GM19372 (cell line): ENCODE data around the gene COL7A1.
"Not testable (repeated sequence)": the region's sequence is repeated elsewhere in the genome, so short reads cannot be mapped to it uniquely, and the experiment has no call there.

ENCODE experiments used
- ATAC-seq: cut with Tn5 transposase; IDR thresholded peaks from one replicate; pipeline ENCODE4 v1.9.1; 2021; ENCODE audit warnings: mild to moderate bottlenecking, low read depth, moderate library complexity; ENCODE audit not compliant: unreplicated experiment

Gene COL7A1

DNA sequence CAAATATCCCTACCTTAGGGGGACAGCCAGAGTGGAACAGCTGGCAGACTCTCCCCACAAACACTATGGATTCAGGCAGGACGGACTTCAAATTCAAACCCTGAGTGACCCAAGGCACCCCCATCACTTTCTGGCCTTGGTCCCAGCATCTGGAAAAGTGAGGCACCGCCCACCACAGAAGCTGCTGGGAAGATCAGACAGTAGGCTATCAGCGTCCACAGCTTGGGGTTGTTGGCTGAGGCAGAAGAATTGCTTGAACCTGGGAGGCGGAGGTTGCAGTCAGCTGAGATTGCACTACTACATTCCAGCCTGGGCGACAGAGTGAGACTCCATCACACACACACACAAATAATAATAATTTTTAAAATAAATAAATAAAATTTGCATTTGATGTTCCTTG is 47.0 kb downstream of the COL7A1 start:
- no peak for ATAC-seq

DNA sequence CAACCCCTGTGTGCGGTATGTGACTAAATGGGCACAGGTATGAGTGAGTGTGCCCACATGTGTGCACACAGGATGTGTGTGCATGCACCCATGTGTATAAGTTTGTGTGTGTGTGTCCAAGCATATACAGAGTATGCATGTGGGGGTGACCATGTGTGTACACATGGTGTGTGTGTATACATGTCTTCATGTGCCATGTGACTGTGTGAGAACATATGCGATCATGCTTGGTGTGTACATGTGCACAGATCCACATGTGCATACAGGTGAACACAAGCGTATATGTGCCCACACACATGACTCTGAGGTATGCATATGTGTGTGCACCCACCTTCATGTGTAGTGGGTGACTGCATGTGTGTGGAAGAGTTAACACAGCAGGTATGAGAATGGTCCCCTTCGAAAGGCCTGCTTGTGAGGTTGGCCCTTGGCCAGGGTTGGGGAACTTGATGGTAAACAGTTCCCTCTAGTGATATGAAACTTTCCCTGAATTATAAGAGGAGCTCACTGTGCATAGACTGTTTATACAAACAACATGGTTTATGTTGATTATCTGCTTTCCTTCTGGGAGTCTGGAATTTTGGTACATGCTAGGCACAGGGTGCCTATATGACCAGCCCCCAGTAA is 48.8 kb downstream of the COL7A1 start:
- ATAC-seq = no peak

DNA sequence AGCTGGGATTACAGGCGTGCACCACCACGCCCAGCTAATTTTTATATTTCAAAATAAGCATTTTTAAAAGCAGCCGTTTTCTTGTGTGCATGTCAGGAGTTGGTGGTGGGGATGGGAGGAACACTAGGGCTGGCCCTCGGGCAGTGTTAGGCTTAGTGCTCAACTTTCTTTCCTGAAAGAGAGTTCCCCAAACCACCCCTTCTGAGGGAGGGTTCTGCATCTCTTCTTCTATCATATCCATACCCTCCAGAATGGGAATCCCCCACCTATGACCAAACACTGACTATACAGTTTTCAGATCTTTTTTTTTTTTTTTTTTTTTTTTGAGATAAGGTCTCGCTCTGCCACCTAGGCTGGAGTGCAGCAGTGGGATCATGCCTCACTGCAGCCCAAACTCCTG is 51.0 kb downstream of the COL7A1 start:
- no peak for ATAC-seq

DNA sequence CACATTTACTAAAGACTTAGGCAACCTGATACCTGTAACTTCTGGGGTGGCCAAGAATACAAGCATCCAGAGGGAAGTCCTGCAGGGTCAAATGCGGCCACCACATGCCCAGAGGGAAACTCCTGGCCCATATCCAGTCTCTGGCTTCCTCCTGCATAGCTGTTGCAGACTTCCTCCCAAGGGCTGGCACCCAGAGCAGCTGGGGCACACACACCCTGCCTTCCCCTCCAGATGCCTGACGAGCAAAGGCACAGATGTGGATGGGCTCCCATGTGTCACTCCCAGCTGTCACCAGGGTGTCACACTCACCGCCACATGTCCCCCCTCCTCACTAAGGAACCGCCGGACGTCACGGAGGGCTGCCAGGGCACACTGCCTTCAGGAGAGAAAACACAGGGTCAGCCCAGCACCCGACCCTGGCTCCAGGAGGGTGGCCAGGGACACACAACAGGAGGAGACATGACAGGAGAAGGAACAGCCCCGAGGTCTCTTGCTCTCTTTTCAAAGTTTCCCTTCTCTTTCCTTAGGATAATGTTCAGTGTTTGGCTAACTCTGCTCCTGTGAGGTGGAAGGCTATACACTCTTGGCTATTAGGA is 51.8 kb downstream of the COL7A1 start:
- ATAC-seq = no peak

DNA sequence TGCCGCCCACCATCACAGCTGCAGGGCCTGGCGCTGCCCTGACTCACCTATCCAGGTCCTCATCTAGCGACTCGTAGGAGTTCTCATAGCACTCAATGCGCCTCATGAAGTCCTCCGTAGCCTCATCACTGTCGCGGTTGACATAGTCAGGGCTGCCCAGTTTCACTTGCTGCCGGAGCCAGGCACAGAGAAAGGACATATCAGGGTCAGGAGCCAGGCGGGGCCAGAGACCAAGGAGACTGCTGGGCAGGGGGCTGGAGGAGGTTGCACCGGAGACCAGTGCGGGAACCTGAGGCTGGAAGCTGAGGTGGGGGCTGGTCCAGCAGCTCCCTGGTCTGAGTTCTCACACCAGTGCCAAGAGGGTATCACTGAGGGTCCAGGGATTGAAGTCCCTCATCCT is 56.7 kb downstream of the COL7A1 start:
- ATAC-seq = no peak

DNA sequence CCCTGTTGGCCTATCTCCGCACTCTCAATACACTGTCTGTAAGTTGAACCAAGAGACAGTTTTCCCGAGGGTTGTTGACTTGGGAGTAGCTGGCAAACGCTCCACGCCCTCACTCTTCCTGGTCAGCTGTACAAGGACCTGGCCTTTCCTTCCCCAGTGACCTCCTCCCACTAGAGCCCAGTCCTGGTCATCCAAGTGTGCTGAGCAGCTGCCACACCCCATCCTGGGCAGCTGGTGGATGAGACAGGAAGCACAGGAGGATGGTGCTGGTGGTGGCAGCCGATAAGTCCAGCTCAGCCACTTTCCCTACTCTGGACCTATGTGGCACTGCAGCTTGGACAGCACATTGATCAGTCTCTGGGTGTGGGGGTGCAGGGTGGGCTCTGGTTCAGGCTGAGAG is 58.3 kb downstream of the COL7A1 start:
- no peak for ATAC-seq

DNA sequence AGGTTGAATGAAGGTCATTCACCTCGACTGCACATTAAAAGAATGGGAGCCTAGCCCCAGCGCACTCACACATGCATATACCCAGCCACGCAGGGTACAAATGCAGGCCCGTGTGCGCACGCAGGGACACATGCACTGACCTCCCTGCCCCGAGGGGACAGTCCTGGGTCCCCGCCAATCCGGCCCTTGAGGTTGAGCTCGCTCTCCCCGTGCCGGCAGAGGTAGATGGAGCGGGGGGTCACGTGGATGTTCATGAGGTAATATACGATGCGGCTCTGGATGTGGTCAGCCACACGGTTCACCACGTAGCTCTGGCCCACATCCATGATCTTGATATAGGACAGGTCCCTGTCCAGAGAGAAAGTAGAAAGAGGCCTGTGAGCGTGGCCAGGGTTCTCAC is 59.0 kb downstream of the COL7A1 start:
- ATAC-seq = no peak

DNA sequence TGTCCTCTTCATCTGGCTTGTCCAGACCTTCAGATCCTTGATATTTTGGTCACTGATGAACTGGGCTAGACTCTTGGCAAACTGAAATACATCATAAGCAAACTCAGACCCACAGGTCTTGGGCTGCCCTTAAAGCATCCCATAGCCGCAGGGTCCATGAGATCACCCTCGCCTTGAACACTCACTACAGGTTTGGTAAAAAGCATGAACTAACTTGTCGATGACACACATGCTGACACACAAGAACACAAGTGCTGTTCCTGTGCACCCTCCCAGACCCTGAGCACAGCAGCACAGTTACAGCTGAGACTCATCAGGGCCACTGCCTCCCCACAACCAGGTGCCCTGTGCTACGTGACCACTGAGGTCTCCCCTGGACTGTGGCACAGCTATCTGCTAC is 59.6 kb downstream of the COL7A1 start:
- ATAC-seq = no peak

DNA sequence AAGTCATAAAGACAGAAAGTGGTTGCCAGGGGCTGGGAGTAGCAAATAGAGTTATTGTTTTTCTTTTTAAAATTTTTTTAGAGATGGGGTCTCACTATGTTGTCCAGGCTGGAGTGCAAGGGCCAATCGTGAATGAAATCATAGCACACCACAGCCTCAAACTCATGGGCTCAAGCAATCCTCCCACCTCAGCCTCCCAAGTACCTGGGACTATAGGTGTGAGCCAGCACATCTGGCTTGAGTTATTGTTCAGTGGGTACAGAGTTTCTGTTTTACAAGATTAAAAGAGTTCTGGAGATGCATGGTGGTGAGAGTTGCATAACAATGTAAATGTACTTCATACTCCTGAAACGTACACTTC is 62.2 kb downstream of the COL7A1 start:
- no peak for ATAC-seq

DNA sequence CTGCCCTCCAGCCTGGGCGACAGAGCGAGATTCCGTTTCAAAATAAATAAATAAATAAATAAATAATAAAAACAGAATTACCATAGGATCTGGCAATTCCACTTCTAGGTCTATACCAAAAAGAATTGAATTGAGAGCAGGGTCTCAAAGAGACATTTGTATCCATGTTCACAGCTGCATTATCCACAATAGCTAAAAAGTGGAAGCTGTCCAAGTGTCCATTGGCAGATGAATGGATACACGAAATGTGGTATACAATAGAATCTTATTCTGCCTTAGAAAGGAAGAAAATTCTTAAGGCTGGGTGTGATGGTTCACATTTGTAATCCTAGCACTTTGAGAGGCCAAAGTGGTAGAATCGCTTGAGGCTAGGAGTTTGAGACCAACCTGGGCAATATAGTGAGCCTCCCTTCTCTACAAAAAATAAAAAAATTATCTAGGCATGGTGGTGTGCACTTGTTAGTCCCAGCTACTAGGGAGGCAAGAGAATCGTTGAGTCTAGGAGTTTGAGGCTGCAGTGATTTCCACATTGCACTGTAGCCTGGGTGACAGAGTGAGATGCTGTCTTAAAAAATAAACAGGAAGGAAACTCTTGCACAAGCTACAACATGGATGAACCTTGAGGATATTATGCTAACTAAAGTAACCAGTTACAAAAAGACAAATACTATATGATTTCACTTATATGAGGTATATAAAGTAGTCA is 62.7 kb downstream of the COL7A1 start:
- no peak for ATAC-seq

DNA sequence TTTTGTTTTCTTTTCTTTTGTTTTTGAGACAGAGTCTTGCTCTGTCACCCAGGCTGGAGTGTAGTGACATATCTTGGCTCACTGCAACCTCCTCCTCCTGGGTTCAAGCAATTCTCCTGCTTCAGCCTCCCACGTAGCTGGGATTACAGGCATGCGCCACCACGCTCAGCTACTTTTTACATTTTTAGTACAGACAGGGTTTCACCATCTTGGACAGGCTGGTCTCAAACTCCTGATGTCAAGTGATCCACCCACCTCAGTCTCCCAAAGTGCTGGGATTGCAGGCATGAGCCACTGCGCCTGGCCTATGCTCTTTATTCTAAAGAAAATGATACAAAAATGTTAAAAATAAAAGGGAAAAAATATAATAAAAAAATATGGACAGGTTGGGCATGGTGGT is 64.4 kb downstream of the COL7A1 start:
- not testable (repeated sequence) for ATAC-seq

DNA sequence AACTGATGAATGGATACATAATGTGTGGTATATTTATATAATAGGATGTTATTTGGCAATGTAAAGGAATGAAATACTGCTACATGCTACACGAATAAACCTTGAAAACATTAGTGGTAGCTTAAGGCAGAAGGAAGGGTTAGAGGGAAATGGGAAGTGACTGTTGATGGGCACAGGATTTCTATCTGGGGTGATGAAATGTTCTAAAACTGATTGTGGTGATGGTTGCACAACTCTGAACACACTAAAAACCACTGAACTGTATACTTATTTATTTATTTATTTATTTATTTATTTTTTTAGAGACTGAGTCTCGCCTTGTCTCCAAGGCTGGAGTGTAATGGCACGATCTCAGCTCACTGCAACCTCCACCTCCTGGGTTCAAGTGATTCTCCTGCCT is 66.4 kb downstream of the COL7A1 start:
- ATAC-seq = no peak

DNA sequence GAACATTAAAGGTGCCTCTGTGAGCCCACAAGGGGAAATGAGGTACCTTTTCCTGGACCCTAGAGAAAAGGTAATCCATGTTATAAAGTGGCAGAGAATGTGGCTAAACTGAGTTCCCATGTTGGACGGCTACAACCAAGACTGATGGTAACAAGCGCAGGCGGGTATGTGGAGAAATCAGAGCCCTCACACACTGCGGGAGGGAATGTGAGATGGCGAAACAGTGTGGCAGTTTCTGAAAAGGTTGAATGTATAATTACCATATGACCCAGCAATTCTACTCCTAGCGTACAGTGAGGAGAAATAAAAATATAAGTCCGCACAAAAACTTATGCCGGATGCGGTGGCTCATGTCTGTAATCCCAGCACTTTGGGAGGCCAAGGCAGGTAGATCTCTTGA is 67.1 kb downstream of the COL7A1 start:
- ATAC-seq = no peak

DNA sequence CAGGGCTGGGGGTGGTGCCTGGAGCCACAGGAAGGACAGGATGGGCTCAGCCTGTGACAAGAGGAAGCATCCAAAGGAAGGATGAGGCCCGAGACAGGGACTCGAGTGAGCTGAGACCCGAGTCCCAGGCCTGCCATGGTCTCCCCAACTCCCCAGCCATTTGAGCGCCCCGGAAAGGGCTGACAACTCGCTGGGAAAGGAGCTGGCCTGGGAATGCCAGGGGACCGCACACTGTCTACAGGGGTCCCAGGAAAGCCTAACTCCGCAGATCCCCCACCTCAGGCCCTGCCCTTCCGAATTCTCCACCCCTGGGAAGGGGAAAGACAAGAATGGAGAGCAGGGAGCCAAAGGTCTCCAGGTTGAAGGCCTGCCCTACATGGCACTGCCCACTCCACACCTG is 70.2 kb downstream of the COL7A1 start:
- ATAC-seq = no peak

DNA sequence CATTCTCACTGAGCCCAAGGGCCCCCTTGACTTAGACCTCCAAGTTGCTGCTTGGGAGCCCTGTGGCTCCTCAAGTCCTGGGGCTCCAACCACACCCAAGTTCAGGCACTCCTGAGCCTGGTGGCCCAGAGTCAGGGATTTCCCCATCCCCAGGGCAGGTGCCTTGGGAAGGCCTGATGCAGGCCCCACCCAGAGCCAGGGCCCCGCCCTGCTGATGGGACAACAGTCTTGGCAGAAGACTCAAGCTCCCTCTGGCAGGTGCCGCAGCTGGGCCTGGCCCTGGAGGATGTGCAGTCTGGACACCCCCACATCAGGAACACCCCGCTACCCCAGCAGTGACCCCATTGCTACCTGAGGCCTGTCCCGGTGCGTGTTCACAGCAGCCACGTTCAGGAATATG is 73.5 kb downstream of the COL7A1 start:
- no peak for ATAC-seq

DNA sequence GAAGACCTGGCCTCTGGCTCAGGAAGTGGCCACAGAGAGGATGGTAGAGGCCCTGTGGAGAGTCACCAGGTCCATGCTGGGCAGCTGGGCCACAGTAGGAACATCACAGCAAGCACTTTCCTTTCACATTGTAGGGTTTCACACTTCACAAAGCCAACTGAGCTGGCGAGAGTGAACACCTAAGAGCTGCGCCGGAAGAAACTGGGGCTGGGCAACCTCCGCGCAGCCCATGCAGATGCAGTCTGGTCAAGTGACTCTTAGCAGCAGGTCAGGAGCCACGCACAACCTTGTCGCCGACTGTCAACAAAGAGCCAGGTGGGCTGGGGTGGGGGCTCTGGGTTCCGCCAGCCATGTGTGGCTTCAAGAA is 75.9 kb downstream of the COL7A1 start:
- no peak for ATAC-seq

DNA sequence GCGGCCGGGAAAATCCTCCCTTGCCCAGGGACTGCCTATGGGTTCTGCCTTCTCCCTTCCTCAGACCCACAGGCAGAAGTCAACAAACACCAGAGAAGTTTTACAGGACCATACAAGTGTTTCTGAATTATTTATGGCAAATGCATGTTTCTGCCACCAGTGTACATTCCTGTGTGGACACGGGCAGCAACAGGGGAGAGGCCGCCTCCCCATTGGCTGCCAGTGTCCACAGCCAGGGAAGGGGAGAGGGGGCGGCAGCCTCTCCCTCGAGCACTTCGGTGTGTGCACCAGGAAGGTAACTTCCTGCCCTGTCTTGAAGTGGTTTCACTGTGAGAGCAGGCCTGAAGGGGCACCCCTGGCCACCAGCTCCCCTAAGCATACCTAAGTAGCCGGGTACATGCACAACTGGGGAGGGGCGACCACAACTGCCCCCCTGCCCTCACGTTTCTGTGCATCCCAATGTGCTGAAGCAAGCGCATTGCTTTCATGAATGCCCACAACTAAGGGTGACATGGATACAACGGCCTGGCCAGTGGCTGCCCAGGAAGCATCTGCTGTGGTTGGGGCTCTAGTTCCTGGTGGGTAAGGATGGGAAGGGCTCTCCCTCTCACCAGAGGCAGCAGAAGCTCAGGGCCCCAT is 76.4 kb downstream of the COL7A1 start:
- no peak for ATAC-seq

DNA sequence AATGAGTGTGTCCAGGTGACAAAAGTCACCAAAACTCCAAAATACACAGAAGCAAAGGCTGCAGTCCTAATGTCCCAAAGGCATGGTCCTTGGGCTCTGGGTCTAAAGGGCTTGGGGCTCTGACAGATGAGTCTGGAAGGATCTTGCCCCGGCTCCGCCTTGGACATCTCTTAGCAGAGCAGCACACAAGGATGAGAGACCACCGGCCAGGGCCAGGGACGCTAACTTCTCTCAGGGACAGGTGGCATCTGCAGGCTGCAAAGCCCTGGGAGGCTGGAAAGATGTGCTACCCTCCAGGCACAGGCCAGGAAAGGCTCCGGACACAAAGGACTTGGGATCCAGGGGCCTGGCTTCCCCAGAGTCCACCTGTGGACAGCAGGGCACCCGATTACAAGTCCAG is 77.1 kb downstream of the COL7A1 start:
- ATAC-seq = no peak

DNA sequence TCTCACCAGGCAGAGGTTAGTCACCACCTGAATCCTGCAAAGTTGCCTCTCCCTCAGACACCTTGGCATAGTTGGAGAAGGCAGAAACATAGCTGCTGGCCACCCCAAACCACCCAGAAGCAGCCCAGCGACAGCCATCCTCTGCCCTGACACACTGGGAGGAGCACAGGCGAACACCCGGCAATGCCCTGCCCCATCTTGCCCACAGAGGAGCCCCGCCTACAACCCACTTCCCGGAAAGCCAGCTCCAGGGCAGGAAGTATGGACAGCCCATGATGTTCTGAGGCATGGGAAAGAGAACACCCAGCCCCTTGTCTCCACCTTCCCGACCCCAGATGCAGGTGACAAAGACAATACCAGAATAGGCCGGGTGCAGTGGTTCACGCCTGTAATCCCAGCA is 78.6 kb downstream of the COL7A1 start:
- no peak for ATAC-seq

DNA sequence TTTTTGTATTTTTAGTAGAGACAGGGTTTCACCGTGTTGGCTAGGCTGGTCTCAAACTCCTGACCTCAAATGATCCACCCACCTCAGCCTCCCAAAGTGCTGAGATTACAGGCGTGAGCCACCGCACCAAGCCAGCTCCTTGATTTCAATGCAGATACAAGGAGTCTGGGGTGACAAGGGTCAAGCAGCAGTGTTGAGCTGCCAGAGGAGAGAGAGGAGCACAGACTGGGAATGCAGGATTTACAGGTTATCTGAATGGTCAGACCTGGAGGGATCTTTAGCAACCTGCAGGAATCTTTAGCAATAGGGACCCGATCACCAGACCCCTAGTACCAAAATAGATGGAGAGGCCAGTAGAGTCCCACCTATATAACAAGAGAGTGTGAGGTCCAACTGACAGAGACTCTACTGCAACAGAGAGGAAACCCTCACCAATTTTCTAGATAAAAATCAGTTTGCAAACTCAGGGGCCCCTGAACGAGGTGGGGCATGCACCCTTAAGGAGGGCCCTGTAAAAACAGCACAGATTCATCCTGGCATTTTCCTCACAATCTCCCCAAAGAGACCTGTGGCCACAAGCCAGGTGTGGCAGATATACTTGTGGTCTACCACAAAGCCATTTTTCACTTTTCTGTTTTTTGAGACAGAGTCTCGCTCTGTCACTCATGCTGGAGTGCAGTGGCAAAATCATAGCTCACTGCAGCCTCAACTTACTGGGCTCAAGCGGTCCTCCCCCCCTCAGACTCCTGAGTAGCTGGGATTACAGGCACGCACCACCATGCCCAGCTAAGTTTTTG is 80.5 kb downstream of the COL7A1 start:
- no peak for ATAC-seq
